Skeletal muscle cell (primary cell): ENCODE measurements around the gene DMD.
"Not testable (repeated sequence)": the region's sequence is repeated elsewhere in the genome, so short reads cannot be mapped to it uniquely, and the experiment has no call there.

Source experiments
- DNase-seq: peaks from one replicate; pipeline ENCODE4 v3.0.0-alpha.2; 2010; ENCODE audit warnings: low read depth
- H3K4me3 ChIP-seq: 2 replicates; pipeline ENCODE4 v1.5.1; 2011; ENCODE audit warnings: low read depth, mild to moderate bottlenecking, control low read depth, low read length, moderate library complexity

DMD gene

DNA sequence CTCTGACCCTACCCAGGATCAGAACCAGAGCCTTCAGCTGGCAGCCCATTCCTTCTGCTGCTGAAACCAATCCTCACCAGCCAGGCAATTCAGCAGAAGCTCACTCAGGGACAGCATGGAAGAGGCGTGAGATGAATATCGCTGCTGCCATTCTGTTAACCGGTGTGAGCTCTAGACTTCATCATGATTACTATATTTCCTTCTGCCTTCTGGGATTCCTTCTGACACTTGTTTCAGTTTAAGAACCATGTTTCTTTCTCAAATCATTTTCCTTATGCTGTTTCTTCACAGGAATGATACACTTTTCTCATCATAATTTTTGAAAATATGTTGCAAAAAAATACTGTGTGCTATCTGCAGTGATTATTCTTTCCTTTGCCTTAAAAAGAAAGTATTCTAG lies 1666.2 kb downstream of the DMD start:
- no peak overlapping the region for H3K4me3 ChIP-seq
- no peak for DNase-seq

DNA sequence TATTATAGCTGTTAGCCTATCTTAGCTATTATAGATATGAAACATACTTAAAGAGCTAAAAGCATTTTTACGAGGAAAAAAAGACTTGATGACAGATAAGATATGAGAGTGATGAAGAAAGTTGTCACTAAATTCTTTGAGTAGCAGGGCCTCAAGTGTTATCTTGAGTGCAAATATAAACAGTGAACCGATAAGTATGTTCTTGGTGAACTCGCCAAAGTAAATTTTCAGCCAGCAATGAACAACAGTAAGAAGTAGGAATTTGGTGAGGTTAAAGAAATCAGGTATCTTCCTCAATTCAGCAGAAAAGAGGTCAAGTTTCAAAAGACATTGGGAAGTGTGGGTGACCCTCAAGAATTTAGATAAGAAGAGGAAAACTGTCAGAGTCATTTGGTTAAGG lies 1667.7 kb downstream of the DMD start:
- DNase-seq: no peak
- H3K4me3 ChIP-seq: no peak overlapping the region

DNA sequence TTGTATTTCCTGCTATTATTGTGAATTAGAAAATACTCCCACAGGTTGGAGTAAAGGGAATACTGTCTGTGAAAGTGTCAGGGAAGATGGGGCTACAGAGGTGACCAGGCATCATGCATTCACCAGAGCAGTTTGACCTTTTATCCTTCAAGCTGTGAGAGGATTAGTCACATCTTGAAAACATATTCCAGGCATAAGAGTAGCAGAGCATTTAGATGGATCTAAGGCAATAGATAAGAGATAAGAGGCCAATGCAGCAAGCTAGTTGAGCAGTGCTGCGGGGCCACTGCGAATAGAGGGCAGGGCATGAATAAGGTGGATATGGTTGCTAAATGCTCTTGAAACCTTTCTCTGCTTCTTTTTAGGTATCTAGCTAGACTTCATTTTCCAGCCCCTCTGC lies 1668.8 kb downstream of the DMD start:
- DNase-seq: no peak
- H3K4me3 ChIP-seq: no peak overlapping the region

DNA sequence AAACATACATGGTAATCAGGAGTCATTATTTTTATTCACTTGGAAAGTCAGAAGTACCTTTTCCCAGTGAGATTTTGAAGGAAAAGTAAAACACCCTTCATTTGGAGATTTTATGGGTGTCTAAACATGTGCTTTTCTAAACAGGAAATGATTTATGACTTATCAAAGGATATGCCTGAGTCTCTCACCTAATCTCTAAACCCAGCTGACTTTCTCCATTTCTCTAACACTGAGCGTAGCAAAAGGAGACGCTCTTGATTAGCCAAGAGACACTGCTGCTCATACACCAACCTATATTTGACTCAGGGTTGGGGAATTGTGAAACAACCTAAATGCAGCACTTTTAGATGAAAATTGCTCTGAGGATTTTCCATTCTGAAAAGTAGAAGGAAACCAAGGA lies 1671.0 kb downstream of the DMD start:
- no peak for DNase-seq

DNA sequence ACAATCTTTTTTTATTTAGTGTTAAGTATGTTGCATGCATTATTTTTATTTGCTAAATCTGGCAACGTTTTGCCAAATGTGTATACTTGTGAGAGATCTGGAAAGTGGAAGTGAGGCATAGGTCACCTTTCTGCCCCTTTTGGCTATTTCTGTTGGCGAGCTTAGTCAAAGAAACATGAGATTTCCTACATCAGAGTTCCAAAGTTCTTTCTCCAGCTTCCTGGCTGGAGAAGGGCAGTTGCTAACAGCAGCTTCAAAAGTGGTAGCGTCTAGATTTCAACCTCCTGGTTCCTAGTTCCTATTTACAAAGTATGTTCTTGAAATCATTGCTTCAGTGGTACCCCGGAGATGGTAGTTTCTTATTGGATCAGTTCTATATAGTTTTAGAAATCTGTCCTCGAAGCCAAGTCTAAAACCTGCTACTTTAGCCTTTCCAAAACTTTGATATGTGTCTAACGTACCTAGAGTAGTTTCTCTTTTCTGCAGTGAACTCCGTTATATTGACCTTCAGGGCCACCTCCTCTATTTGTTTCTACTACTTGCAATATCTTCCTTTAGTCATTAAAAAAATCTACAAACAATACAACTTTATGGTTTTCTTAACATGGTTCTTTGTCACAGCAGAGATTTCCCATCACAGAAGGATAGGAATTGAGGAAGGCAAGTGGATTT lies 1683.8 kb downstream of the DMD start:
- H3K4me3 ChIP-seq: no peak overlapping the region
- no peak for DNase-seq

More for the DNA sequence above, 1671.0 kb downstream of the DMD start:
- no peak overlapping the region for H3K4me3 ChIP-seq

DNA sequence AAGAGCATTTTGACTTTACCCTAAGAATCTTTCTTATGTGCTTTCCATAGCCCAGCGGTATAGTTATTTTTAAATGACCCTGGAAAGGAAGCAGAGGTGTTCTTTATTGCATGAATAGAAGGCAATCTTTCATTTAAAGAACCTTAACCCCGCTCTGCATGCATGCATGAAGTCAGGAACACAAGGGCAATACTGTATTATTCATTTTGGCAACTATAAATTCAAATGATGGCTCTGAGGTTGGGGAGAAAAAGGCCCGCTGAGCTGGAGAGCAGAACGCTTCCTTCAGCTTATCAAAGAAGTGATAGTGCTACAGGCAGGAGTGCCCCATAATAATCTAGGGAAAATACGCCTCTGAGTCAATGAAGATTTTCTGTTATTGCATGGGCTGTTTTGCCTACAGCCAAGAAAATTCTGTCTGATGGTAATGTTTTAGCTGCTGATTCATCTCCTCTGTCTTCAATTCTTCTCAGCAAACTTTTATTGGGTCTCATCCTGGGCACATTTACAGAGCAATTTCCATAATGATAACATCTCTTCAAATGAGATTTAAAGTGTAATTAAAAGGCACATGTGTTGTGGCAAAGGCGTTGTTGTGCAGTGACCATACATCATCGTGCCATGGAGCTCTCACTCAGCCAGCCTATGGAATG lies 1687.3 kb downstream of the DMD start:
- H3K4me3 ChIP-seq: no peak overlapping the region
- DNase-seq: no peak

DNA sequence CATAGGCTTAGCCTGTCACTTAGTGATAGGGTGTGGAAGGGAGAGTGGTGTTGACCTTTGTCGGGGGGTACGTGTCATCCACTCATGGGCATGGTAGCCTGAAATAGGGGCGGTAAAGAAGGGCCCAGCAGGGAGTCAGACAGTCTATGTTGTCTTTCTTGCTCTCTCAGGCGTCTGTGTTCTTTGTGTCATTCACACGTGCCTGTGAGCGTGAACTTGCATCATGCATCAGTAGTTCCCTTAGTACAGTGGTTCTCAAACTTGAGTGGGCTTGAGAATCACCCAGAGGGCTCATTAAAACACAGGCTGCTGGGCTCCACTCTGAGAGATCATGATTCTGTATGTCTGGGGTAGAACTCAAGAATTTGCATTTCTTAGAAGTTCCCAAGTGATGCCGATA lies 1688.6 kb downstream of the DMD start:
- DNase-seq: no peak

DNA sequence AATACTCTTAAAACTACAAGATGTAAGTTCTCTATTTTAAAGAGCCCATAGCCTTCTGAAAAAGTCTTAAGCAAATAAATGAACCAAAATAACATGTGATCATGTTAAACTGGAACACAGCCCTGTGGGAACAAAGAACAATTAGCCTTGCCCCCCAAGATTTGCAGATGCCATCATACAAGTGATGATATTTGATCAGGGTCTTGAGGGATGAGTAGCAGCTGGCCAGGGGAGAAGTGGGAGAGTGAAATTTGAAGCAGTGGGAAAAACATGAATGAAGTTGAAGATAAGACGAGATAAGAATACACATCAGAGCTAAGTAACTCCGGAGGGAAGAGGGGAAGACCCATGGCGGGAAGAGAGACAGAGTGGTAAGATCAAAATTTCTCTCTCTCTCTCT lies 1689.4 kb downstream of the DMD start:
- DNase-seq: no peak
- H3K4me3 ChIP-seq: no peak overlapping the region

More for the DNA sequence above, 1688.6 kb downstream of the DMD start:
- H3K4me3 ChIP-seq: no peak overlapping the region

DNA sequence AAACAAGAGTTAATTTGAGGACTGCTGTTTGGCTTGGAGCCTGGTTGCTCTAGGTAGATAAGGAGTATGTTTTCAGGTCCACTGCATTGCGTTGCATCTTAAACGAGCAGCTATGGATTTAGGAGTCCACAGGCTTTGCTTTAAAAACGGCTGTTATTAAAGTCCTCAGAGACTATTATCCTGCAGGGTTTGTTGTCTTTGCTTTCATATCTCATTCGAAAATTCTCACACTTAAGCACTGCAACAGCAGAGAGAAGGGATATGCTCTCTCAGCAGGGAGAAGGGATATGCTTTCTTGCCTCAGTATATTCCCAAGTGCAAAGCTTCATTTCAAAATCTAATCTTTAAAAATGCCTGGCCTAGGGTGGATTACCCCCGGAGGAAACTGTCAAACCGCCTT lies 1694.8 kb downstream of the DMD start:
- no peak overlapping the region for H3K4me3 ChIP-seq
- no peak for DNase-seq

DNA sequence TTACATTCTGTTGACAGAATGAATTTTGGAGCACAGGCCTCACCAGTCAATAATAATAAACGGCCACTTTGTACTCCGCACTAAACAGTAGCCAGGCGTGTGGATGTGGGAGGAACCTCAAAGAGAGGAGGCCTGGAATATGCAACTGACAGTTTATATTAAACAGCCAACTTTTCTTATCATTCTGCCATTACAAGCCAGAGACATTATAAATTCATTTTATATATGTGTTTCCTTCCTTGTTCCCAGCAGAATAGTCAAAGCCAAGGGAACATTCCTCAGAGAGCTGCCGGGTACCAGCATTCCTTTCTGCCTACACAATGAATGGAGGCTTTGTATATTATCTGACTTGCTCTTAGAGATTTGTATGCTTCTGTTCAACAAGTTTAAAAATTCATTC lies 1703.0 kb downstream of the DMD start:
- DNase-seq: no peak
- H3K4me3 ChIP-seq: no peak overlapping the region

DNA sequence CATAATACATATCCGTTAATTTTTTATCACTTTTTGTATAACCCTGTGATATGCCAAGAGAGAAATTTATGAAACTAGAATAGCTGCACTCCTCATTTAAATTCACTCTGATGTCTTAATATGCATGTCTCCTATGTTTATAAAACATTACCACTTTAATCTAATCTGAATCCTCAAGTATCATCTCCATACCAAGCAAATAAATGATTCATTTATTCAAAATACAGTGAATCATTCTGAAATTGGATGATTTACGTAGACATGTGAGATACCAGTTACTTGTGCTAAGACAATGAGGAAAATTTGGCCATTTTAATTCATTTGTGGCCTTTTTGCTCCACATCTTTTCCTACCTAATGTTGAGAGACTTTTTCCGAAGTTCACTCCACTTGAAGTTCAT lies 1704.4 kb downstream of the DMD start:
- no peak overlapping the region for H3K4me3 ChIP-seq
- DNase-seq: no peak

DNA sequence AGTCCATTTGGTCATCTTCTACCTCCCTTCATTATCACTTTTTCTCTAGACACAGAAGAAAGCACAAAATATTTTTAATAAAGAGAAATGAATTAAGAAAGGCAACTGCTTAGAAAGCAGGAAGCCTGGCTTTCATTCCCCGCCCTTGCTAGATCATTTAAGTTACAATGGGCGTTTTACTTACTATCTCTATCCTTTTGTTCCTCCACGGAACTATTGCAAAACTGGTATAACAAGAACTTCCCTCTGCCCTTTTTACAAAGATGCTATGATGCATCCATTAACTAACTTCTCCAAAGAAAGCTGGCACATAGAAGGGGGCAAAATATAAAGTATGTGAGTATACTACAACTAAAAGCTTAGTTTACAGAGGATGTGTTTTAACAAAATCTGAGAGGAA lies 1705.0 kb downstream of the DMD start:
- no peak overlapping the region for H3K4me3 ChIP-seq
- DNase-seq: no peak

DNA sequence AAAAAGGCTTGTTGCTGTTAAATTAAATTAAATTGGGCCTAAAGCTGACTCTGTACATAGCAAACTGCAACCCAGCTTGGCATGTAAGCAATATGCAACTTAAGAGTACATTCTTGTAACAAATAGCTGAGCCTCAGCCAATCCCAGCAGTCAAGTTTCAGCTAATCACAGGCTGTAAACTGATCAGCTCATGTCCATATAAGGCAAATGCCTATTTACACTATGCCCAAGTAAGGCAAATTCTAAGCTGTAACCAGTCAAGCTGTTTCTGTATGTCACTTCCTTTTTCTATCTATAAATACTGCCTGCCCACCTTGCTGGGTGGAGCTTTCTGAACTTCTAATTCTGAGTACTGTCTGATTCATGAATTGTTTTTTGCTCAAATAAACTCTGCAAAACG lies 1710.4 kb downstream of the DMD start:
- no peak overlapping the region for H3K4me3 ChIP-seq
- peak; percentile 13 for DNase-seq

DNA sequence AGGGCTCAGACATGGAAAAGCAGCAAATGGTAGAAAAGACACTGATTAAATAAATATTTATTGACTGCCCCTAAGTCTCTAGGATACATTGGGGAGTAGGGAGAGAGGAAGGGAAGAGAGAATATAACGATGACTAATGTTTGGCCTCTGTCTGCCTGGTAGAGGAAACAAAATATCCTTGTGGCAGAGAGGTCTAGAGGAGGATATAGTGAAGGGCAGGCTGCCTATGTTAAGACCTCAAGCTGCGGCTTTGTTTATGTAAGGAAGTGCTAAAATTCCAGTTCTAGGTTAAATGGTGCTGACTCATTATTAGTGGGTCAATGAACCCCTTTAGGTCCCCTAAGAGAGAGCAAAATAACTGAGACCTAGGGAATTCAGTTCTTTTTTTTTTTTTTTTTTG lies 1712.2 kb downstream of the DMD start:
- no peak overlapping the region for H3K4me3 ChIP-seq
- DNase-seq: peak; percentile 34

DNA sequence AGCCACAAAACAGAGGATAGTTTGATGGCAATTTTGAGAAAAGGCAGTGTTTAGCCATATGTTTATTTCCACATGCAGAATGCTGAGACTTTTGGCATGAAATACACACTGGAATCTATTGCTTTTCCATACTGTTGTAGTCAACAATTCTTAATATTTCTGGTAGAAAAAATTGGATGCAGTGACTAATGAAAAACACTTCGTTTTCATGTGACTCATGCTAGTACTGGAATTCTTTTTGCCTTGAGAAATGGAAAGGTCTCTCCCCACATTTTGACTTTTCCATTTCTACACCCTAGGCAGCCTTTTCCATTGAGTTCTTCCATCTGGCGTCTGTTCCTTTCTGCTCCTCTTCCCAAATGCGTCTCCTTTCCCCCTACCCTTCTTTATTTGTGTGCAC lies 1714.3 kb downstream of the DMD start:
- DNase-seq: peak; percentile 11

DNA sequence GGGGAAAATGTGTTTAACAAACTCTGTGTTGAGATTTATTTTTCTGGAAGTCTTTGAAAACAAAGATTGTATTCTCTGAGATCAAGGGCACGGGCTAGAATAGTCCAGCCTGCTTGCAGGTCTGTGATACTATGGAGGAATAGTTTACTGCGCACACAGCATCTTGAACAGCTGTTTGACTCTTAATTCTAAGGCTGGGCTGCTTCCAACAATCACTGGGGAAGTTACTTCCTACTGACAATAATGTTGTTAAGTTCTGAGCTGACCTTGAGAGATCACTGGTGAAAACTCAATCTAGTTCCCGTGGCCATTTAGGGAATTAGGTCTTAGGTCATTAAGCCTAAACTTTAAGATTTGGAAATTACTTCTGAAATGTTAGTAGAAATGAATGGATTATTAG lies 1723.4 kb downstream of the DMD start:
- no peak overlapping the region for H3K4me3 ChIP-seq
- no peak for DNase-seq

More for the DNA sequence above, 1714.3 kb downstream of the DMD start:
- H3K4me3 ChIP-seq: no peak overlapping the region

DNA sequence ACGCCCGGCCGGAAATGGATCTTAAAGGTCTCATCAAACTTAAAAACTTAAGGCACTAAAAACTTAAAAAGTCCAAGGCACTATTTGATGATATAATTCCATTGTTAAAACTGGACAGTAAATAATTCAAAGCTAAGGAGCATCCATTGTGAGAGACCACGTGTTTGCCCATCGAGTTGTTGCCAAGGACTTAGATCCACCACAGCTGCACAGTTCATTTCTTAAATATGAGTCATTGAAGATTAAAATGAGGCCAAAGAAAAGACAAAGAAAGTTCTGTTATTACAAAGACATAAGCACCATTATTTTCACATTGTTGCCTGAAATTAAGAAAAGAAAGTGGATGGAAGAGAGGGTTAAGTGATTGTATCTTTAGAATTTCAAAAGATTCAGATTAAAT lies 1728.0 kb downstream of the DMD start:
- DNase-seq: peak; percentile 45

DNA sequence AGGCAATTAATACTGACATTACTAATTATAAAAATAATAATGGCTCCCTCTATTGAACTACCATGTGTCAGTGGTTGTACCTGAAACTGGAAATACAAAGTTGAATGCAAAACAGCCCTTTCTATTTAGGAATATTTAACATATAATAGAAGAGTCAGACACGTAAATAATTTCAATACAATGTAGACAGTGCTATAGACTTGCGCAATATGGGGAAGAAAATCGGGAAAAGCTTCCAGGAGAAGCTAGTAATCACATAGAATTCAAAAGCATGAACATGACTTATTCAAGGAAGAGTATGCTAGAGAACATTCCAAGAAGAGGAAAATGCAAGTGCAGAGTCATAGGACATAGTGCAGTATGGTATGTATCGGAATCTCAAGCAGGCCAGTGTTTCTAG lies 1730.7 kb downstream of the DMD start:
- DNase-seq: no peak
- H3K4me3 ChIP-seq: no peak overlapping the region

More for the DNA sequence above, 1728.0 kb downstream of the DMD start:
- no peak overlapping the region for H3K4me3 ChIP-seq

DNA sequence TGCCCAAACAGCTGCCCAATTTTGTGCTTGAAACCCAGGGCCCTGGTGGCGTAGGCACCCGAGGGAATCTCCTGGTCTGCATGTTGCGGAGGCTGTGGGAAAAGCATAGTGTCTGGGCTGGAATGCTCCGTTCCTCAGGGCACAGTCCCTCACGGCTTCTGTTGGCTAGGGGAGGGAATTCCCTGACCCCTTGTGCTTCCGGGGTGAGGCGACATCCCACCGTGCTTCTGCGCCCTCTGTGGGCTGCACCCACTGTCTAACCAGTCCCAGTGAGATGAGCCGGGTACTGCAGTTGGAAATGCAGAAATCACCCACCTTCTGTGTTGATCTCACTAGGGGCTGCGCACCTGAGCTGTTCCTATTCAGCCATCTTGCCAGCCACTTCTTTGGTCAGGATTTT lies 1740.1 kb downstream of the DMD start:
- no peak overlapping the region for H3K4me3 ChIP-seq
- DNase-seq: no peak

DNA sequence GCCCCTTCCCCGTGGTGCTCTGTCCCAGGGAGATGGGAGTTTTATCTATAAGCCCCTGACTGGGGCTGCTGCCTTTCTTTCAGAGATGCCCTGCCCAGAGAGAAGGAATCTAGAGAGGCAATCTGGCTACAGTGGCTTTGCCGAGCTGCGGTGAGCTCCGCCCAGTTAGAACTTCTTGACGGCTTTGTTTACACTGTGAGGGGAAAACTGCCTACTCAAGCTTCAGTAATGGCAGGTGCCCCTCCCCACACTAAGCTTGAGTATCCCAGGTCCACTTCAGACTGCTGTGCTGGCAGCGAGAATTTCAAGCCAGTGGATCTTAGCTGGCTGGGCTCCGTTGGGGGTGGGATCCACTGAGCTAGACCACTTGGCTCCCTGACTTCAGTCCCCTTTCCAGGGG lies 1740.6 kb downstream of the DMD start:
- not testable (repeated sequence) for H3K4me3 ChIP-seq, DNase-seq

DNA sequence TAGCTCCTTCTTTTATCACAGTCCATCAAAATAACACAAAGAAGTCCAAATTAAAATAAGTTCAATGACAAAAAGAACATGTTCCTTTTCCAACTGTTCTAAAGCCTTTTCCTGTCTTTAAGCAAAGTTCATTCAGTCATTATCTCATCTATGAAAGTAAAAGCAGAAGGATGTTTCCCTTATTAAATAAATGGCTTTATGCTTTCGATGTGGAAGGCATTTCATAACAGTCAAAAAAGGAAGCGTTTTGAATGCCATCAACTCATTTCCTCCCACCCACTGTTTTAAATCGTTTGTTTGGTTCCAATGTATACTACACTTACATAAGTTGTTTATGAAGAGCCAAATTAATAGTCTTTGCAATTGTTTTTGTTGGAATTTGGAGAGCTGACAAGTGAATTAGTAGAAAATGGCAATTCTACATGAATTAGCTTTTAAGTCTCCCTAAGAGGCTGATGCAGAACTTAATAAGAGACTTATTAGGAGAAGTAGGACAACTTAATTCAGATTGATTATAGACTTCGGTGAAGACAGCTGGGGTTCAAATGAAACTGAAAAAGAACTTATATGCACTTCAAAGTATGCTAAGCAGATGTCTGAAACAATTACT lies 1746.9 kb downstream of the DMD start:
- DNase-seq: no peak
- H3K4me3 ChIP-seq: no peak overlapping the region
